H1 (cell line): ENCODE data around the gene NEDD9.

Source experiments
- KDM1A ChIP-seq: fragments of 200-600, 300-600 bp; sonication (generic); IDR thresholded peaks from 2 replicates; pipeline ENCODE4 v1.7.1; 2016; ENCODE audit warnings: mild to moderate bottlenecking, low read length, borderline replicate concordance
- MAX ChIP-seq: IDR thresholded peaks from 2 replicates; pipeline ENCODE4 v1.6.1; 2012; ENCODE audit warnings: inconsistent platforms
- POLR2A ChIP-seq, 2 experiments: IDR thresholded peaks; 1 replicate in 1 of 2; 2 replicates in 1 of 2; pipeline ENCODE4 v1.6.1; 2011; ENCODE audit warnings: low read depth in 2 of 2, low read length in 2 of 2, mild to moderate bottlenecking in 2 of 2; ENCODE audit errors: control extremely low read depth in 1 of 2

- no peak for TF ChIP-seq MAX
- TF ChIP-seq POLR2A (IDR thresholded peaks at IDR 0.05; ENCODE audit: control extremely low read depth in 1 of 2, low read depth in 2 of 2, low read length in 2 of 2) = no peak
- no peak for TF ChIP-seq KDM1A
Measured at GRCh38 chr6:11279284-11279689, 46.8 kb upstream of the NEDD9 start.
